CD1c-positive myeloid dendritic cell (primary cell): Measurements from ENCODE around the gene LMAN2.
"Not testable (repeated sequence)": the region's sequence is repeated elsewhere in the genome, so short reads cannot be mapped to it uniquely, and the experiment has no call there.

Source experiments
- DNase-seq: peaks from one replicate; pipeline ENCODE4 v3.0.0-alpha.2; 2016; ENCODE audit errors: extremely low spot score

Gene LMAN2

DNA sequence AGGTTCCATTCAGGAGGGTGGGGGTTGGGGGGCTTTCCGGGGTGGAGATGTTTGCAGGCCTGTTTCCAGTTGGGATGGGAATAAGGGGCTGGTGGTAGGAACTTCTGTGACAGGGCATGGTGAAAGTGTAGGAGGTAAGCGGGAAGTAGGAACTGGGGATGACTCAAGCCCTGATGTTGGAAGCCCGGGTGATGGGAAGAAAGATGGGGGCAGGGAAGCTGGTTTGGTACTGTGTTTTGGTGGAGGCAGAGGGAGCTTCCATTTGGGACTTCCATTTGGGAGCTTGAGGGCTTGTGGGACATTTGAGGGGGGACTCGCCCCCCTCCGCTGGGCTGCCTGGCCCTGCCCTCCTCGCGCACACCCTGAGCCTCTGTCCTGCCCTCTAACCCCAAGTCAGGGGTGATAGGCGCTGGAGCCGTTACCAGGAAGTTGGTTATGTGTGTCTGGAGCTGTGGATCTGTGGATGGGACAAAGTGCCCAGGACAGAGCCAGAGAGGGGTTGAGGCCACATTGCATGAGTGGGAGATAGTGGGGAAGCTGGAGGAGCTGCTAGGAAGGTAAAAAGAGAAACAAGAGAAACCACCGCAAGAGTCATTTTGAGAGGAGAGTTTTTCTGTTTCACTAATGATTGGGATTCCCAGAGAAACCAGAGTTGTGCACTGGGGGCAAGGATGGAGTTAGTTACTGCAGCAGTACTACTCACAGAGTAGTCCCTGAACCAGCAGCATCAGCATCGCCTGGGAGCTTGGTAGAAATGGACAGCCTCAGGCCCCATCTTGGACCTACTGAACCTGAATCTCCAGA, 12.9 kb upstream of the LMAN2 start:
- peak; percentile 68 for DNase-seq

GRCh38 chr5:177363565-177363964, 12.1 kb upstream of the LMAN2 start:
- DNase-seq, result no peak

- peak; percentile 62 for DNase-seq
Measured at GRCh38 chr5:177362610-177363507, 11.4 kb upstream of the LMAN2 start.

DNA sequence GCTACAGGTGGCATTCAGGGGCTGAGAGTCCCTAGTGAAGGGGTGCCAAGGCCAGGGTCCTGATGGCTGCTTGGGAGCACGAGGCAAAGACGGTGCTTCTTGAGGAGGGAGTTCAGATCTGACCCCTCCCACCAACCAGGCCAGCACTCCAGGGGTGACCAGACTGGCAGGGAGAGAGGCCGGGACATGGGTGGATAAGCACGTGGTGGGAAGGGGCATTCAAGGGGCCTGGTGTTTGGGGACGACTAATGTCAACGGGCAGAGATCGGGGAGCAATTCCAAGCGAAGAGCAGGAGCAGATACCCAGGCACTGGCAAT, 10.8 kb upstream of the LMAN2 start:
- DNase-seq, result no peak

DNA sequence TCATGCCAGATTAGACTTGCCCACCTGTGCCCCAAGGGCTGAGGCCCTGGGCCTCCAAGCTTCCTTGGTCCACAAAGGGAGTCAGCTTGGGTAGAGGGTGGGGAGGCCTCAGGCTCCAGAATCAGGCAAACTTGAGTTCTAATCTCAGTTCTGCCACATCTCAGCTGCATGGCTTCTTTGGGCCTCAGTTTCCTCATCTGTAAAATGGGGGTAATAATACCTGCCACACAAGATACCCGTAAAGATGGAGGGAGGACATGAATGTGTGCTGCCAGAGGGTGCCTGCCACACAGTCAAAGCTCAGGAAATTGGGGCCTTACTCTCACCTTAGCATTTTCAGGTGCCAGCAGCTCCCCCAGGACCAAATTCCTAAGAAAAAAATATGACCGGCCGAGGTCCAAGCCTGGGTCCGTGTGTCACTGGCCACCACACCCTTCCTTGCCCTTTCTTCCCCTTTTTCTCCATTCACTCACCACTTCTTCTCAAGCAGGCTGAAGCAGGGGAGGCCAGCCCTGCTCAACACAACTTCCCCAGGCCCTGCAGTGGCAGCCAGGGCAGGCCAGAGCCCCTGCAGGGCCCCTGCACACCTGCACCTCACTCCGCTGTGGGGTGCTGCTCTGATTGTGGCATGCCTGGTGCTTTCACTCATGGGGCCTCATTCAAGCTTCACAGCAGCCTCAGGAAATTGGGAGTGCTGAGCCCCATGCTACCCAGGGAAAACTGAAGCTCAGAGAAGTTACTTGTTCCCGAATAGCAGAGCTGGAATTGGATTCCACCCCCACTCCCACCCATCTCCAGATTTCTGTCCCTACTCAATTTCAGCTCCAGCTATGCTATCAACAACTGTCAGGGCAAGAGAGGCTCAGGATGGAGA, 10.2 kb upstream of the LMAN2 start:
- DNase-seq, result peak; percentile 53

GRCh38 chr5:177360740-177361139, 9.3 kb upstream of the LMAN2 start:
- not testable (repeated sequence) for DNase-seq

DNA sequence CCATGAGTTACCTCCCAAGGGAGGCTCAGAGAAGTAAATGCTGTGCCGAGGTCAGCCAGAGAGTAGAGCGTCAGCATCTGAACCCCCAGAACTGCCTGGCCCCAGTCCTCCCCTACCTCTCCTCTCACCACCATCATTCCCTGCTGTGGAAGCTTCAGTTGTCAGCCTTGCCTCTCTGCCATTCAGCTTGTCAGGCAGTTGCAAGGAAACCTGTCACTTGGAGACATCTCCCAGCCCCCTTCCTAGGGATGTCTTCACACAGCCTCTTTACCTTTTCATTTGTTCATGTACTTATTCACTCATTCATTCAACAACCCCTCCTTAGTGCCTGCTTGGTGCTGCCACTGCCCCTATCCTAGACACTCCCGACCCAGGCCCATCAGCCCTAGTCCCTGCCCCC, 8.4 kb upstream of the LMAN2 start:
- DNase-seq, result no peak

DNA sequence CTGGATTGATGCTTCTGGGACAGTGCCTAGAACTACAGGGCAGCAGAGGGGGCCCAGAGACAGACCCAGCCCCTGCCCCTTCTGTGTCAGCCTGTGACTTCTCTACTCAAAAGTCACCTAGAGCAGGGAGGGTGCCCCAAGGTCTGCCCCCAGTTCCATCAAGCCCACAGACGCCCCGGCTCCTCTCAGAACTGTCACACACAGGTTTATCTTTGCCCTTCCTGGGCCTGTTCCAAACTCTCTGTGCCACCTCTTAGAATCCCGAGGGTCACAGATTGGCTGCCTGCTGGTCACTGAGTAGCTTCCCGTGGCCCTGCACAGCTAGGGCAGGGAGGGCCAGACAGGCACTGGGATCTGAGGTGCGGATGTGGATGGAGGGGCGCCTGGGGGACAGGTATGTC, 8.0 kb upstream of the LMAN2 start:
- DNase-seq, result no peak

GRCh38 chr5:177358370-177358819, 6.9 kb upstream of the LMAN2 start:
- DNase-seq, result no peak

DNA sequence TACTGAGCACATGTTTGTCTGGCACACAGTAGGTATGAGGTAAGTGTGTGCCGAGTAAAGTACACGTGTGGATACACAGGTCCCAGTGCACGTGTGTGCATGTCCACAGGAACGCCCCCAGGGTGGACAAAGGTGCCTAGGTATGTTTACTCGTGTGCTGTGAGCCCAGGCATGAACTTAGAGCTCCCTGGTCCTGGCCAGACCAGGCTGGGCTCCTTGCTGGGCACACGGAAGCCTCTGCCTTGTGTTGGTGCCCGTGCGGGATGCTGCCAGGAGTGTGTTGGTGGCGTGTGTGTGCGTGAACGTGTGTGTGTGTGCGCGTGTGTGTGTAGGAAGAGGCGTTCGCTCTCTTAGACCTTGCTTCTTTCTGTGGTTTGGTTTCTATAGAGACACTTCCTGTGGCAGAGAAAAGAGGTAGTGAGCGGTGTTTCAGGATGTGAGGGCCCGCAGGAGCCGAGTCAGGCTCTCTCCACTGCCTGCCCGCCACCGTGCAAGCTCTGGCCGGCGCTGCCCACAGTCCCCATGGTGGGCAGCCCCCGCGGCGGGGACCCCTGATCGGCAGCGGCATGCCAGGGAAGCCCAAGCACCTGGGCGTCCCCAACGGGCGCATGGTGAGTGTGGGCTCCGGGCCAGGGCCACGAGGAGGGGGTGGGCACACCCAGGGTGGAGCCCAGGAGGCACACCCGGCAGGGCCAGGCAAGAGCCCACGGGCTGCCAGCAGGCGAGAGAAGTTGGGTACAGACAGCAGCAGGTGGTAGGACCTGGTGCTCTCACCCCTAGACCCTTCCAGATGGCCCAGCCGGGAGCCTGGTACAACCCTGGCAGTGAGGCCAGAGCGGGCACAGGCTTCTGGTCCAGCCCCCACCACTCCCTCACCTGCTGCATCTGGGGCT, 6.2 kb upstream of the LMAN2 start, which contains the start of gene RGS14:
TSS of gene RGS14 (plus strand) at position 466 of the 893 bp plus-strand sequence. CDS start at position 567, 101 bp downstream.
- DNase-seq, result peak; percentile 92

DNA sequence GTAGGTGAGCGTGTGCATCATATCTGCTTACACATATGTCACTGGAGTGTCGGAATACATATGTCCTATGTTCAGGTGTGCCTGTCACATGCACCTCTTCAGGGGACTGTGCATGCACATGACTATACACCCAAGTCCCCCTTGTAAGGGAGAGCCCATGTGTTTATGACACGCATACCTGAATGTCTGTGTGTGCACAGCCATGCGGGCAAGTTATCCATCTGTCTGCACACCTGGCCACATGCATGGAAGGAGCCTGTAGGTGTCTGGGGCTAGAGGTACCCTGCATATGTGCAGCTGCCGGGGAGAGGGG, 5.6 kb upstream of the LMAN2 start:
- DNase-seq, result no peak

DNA sequence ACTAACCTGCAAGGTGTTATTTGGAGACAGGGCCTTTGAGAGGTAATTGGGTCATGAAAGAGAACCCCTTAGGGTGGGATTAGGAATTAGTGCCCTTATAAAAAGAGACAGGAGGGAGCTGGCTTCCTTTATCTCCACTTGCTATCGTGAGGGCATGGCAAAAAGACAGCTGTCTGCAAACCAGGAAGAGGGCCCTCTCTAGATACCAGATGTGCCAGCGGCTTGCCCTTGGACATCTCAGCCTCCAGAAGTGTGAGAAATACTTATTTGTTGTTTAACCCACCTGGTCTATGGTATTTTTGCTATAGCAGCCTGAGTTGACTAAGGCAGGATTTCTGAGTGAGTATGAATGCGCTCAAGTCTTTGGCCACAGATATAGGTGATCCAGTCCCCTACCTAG, 5.3 kb upstream of the LMAN2 start:
- peak; percentile 15 for DNase-seq

DNA sequence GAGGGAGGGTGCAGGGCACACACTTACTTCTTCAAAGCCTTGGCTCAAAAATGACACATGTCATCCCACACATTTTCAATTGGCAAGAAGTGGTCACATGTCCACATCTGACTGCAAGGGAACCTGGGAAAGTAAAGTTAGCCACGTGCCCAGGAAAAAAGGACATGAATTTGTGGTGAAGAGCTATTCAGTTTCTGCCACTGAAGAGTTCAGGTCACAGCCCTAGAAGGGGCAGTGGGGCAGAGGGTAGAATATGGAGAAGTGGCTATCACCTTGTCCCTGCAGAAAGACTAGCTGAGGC, 4.3 kb upstream of the LMAN2 start:
- DNase-seq, result peak; percentile 79

- DNase-seq, result no peak
Measured at GRCh38 chr5:177355162-177355867, 3.8 kb upstream of the LMAN2 start.

DNA sequence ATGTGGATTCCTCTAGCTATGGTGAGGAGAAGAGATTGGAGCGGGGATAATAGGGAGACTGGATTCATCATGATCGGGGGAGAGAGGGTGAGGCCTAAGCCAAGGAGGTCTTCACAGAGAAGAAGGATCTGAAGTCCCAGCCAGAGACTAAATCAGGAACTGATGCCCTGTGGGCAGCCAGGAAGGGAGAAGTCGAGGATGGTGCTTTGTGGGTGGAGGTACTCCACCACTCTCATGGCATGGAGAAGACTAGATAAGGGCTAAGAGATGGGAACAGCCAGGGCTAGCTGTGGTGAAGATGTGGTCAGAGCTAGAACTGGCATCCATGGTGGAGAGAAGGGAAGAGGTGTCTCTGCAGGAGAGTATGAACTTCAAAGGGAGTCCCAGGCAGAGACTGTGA, 3.2 kb upstream of the LMAN2 start:
- peak; percentile 84 for DNase-seq

DNA sequence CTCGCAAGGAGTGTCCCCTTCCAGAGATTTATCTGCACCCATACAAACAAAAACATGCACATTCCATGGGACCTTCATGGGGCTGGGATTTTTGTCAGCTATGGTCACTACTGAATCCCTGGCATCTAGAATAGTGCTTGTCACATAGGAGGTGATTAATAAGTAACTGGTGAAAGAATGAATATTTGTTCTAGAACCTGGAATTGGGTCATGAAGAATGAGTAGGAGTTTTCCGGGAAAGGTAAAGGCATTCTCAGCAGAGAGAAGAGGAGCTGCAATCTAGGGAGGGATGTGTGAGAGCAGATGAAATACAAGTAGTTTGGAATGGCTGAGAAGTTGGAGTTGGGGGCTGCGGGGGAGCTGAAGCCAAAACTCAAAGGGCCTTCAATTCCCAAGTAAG, 2.8 kb upstream of the LMAN2 start:
- DNase-seq, result no peak

DNA sequence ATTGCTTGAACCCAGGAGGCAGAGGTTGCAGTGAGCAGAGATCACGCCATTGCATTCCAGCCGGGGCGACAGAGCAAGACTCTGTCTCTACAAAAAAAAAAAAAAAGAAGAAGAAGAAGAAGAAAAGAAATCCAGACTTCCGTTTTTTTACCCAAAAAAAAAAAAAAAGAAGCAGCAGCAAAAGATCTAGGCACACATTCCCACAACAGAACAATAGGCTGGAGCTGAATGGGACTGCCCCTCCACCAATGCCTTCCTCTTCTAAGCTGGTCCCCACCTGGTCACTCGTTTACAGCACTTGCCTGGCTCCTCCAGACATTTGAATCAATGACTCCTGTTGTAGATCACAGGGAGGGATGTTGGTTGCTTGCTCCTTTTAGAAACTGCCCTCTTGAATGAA, 1.6 kb upstream of the LMAN2 start:
- DNase-seq, result peak; percentile 33

DNA sequence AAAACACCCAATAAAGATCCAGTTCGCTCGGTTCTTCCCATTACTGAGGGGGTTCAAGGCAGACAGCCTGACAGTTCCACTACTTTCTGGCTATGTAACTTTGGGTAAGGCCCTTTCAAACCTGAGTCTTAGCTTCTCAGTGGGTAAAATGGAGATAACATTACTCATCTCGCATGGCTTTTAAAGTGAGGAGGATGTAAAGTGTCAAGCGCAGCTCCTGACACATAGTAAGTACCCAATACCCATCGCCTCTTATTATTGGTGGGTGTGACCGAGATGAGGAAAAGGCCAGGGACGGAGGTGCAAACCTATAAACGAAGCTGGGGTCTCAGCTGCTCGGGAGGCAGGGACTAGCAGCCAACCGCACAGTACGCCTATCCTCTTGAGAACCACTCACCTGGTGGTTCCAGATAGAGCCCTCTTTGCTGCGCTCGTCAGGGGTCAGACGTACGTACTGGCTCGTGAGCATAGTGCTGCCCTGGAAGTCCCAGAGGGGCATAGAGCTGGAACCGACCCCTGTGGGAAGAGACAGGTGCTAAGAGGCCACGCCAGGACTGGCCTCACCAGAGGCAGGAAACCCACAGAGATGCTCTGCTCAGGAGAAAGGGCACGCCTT, 584 bp downstream of the LMAN2 start:
- DNase-seq, result no peak

DNA sequence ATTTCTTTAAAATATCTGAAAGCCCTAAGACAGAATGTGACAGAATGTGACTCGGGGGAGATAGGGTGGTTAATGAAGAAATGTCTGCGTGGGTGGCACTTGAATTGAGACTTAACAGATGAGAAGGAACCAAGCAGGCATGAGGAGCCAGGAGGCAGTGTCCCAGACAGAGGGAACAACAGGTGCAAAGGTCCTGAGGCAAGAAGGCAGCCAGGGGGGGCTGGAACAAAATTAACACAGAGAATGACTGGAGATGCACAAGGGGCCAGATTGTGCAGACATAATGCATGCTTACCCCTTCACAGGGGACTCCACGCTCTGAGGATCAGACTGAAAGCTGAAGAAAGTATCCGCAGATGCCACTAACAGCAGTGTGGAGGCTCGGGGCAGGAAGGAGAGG, 1.7 kb downstream of the LMAN2 start:
- DNase-seq, result no peak

- no peak for DNase-seq
Measured at GRCh38 chr5:177349362-177349647, 2.2 kb downstream of the LMAN2 start.
